Bronchial epithelial cell (primary cell): Measurements from ENCODE around the gene FAM114A1. TPM values are rescaled to one million over a fixed set of nuclear protein-coding genes. Genes with fewer than 3 reads are reported as not detected.

Experiments
- DNase-seq: peaks from one replicate; pipeline ENCODE4 v3.0.0-alpha.2; 2010; ENCODE audit warnings: low read depth
- FAIRE-seq: peaks from 2 replicates; lab custom pipeline; 2011; peaks lifted over from hg19 to GRCh38; lab: Jason Lieb, UNC
- H3K27me3 ChIP-seq: 2 replicates; pipeline ENCODE4 v1.5.1; 2011; ENCODE audit warnings: low read length; ENCODE audit not compliant: control insufficient read depth, insufficient read depth
- H3K36me3 ChIP-seq: 2 replicates; pipeline ENCODE4 v1.5.1; 2011; ENCODE audit warnings: low read length; ENCODE audit not compliant: control insufficient read depth, insufficient read depth
- H3K4me3 ChIP-seq: 2 replicates; pipeline ENCODE4 v1.5.1; 2011; ENCODE audit warnings: mild to moderate bottlenecking, low read depth, low read length, control low read depth
- CTCF ChIP-seq: IDR thresholded peaks from 2 replicates; pipeline ENCODE4 v1.5.1; 2011; ENCODE audit warnings: mild to moderate bottlenecking, moderate library complexity, low read length, control low read depth, inconsistent platforms; ENCODE audit not compliant: insufficient read depth, severe bottlenecking
- total RNA-seq: library from RNA; depleted of rRNA; stranded (reverse); fragments of >200 nt; gene quantifications from 2 replicates; pipeline ENCODE4 v1.2.1, GENCODE V29; 2014

FAM114A1 gene
- total RNA-seq, 1 donor from 2014 or later = 44.2 TPM

DNA sequence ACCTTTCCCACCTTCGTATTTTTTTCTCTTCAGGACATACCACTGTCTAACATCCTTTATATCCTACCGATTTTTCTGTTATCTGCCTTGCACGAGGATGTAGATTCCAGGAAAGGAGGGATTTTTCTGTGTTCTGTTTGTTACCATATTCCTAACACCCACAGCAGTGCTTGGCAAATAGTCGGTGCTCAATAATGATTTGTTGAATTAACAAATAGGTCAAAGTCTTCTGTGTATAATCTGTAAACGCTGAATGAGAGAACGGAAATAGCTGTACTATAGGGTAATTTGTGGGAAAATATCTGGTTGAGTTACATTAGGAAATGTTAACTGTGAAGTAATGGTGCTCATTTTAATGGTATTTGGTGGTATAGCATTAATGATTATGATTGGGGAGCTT is 83.1 kb downstream of the FAM114A1 start:
- FAIRE-seq = no peak
- Histone ChIP-seq H3K27me3 (peaks cover 2% of the 10 kb centered on the region), H3K4me3 (no peak overlapping the region), H3K36me3 (no peaks in the 10 kb centered on the region)
- no peak for TF ChIP-seq CTCF
- DNase-seq = no peak

DNA sequence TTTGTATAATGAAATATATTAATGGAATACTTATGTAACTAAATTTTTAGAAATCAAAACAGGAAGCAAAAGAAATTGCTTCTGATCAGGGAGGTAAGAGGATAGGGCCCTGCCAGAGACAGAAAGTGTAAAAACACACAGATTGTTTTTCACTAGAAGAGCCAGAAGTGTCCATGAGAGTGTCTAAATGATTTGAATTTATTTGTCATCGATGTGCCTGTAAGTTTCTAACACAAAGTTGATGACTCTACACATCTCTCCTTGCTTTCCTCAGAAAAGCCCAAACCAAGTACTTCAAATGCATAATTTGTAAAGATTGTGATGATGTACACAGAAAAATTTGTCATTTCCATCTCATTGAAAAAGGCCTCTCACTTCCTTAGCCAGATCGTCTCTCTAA is 84.0 kb downstream of the FAM114A1 start:
- Histone ChIP-seq H3K27me3 (peaks cover 2% of the 10 kb centered on the region), H3K4me3 (no peak overlapping the region), H3K36me3 (no peaks in the 10 kb centered on the region)
- FAIRE-seq (no peak), DNase-seq (no peak)
- TF ChIP-seq CTCF = no peak

DNA sequence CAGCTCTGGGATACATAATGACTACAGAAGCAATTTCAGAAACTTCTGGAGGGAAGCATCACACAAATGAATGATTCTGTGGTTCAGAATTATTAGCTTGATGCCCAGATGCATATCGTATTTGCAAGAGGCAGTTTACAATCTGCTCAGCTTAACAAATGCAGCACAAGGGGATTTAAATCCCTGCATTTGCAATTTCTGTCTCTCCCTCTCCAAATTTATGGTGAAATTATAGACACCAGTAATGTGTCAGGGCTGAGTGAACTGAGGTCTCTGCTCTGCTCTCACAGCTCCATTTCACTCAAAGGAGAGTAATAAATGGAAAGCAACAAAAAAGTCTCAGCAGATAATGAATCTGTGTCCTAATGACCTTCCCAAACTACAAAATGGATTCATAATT is 84.4 kb downstream of the FAM114A1 start:
- FAIRE-seq = no peak
- no peak overlapping the region for H3K4me3 ChIP-seq
- no peak for TF ChIP-seq CTCF
- H3K27me3 ChIP-seq = peaks cover 2% of the 10 kb centered on the region
- H3K36me3 ChIP-seq = no peaks in the 10 kb centered on the region
- DNase-seq = no peak

DNA sequence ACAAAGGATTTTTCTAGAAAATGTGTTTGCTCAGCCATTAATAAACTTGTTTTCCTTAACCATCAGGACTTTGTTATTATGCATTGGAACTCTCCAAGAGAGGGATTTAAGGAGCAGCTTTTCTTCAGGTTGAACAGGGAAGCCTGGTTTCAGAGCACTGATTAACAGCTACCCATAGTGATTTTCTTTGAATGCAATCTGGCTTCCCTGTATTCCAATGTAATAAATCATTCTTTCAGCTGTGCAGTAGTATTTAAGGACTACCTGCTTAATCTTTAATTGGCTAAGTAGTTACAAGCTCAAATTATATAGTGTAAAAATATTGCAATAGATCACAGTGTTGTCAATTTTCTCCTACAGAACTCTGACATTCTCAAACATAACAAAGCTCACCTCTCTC is 87.1 kb downstream of the FAM114A1 start:
- no peaks in the 10 kb centered on the region for H3K36me3 ChIP-seq
- no peak for FAIRE-seq
- TF ChIP-seq CTCF = no peak
- peaks cover 2% of the 10 kb centered on the region for H3K27me3 ChIP-seq
- H3K4me3 ChIP-seq = no peak overlapping the region
- no peak for DNase-seq

GRCh38 chr4:38955957-38956356 is 88.4 kb downstream of the FAM114A1 start:
- H3K27me3 ChIP-seq = peaks cover 2% of the 10 kb centered on the region
- no peak overlapping the region for H3K4me3 ChIP-seq
- no peak for DNase-seq
- no peak for FAIRE-seq
- H3K36me3 ChIP-seq = no peaks in the 10 kb centered on the region
- TF ChIP-seq CTCF = no peak

DNA sequence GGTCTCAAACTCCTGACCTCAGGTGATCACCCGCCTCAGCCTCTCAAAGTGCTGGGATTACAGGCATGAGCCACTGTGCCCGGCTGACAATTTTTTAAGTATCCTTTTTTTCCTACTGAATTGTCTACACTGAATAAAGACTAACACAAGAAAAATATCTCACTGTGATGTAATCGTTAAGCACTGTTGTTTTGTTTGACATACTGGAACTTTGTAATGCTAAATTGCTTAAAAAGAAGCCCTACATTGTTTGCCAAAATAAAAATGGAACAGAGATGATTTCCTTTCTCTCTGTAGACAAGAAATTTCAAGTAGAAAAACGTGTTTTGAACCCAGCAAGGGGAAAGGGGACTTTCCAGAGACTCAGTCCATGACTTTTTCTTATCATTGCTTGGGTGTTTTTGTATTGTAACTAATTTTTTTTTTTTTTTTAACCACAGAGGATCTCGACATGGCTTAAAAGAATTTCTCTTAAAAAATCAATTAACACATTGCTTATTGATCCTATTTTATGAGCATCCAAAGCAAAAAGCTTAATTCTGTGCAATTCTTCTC is 89.7 kb downstream of the FAM114A1 start:
- Histone ChIP-seq H3K27me3 (peaks cover 2% of the 10 kb centered on the region), H3K4me3 (no peak overlapping the region), H3K36me3 (no peaks in the 10 kb centered on the region)
- DNase-seq = no peak
- FAIRE-seq = no peak
- no peak for TF ChIP-seq CTCF
